B cell (primary cell): Measurements from ENCODE around the gene SLC6A16. TPM values are rescaled to one million over a fixed set of nuclear protein-coding genes. Genes with fewer than 3 reads are reported as not detected.

Source experiments
- ATAC-seq: fragments of 200-7000 bp; cut with Tn5 transposase; one replicate; pipeline ENCODE4 v1.10.0; 2021; ENCODE audit warnings: low read depth, mild to moderate bottlenecking, moderate number of reproducible peaks, moderate library complexity
- CTCF ChIA-PET: fragments of 350-600 bp; sonication (Branson Sonifier 250); formaldehyde crosslinking; loops from one replicate; lab custom pipeline; 2021; ENCODE audit warnings: antibody characterized with exemption, inconsistent platforms; lab: Charles Lee
- POLR2A ChIA-PET: fragments of 350-600 bp; sonication (Branson Sonifier 250); formaldehyde crosslinking; loops from one replicate; lab custom pipeline; 2021; ENCODE audit warnings: antibody characterized with exemption; lab: Charles Lee
- DNase-seq: peaks from one replicate; pipeline ENCODE4 v3.0.0; 2013
- H2AFZ ChIP-seq: 2 replicates; pipeline ENCODE4 v1.6.1; 2012; ENCODE audit warnings: mild to moderate bottlenecking, low read depth, low read length; ENCODE audit not compliant: insufficient read depth, poor library complexity, severe bottlenecking
- H3K27ac ChIP-seq, 2 donors: 1 replicate in 1 of 2; 2 replicates in 1 of 2; pipeline ENCODE4 v1.5.1; 2012 to 2013; ENCODE audit warnings: low read length in 2 of 2, mild to moderate bottlenecking in 2 of 2, moderate library complexity in 1 of 2
- H3K27me3 ChIP-seq, 4 experiments: fragments of 200-600 bp in 1 of 4; sonication (generic) in 1 of 4; replicated peaks in 1 of 4; 1 replicate in 2 of 4; 2 replicates in 2 of 4; pipeline versions ENCODE4 v1.6.1 to v1.7.0; 2013 to 2016; ENCODE audit warnings: low read length in 3 of 4, mild to moderate bottlenecking in 2 of 4, mixed read lengths in 1 of 4, moderate library complexity in 1 of 4; ENCODE audit not compliant: insufficient read depth in 4 of 4, control insufficient read depth in 3 of 4; ENCODE audit errors: control extremely low read depth in 1 of 4
- H3K36me3 ChIP-seq, 2 experiments: replicated peaks in 1 of 2; 1 replicate in 1 of 2; 2 replicates in 1 of 2; pipeline versions ENCODE4 v1.6.1 to v1.7.1; 2013; ENCODE audit warnings: low read length in 1 of 2; ENCODE audit not compliant: insufficient read depth in 2 of 2, control insufficient read depth in 1 of 2; ENCODE audit errors: control extremely low read depth in 1 of 2, extremely low read depth in 1 of 2
- H3K4me1 ChIP-seq, 2 donors: fragments of 200-600 bp in 1 of 2; sonication (generic) in 1 of 2; 1 replicate in 1 of 2; 2 replicates in 1 of 2; pipeline versions ENCODE4 v1.5.1 to v1.6.1; 2013 to 2017; ENCODE audit warnings: low read length in 2 of 2; ENCODE audit not compliant: control insufficient read depth in 2 of 2, insufficient read depth in 2 of 2
- H3K4me2 ChIP-seq: replicated peaks from 2 replicates; pipeline ENCODE3; 2012; ENCODE audit warnings: mild to moderate bottlenecking, low read depth, low read length; ENCODE audit not compliant: poor library complexity, severe bottlenecking
- H3K4me3 ChIP-seq, 5 experiments: fragments of 200-600 bp in 1 of 5; sonication (generic) in 1 of 5; 1 replicate in 3 of 5; 2 replicates in 2 of 5; pipeline versions ENCODE4 v1.5.1 to v1.7.0; 2011 to 2016; ENCODE audit warnings: low read length in 4 of 5, mild to moderate bottlenecking in 4 of 5, low read depth in 2 of 5, control low read depth in 1 of 5, moderate library complexity in 1 of 5; ENCODE audit not compliant: insufficient read depth in 1 of 5; ENCODE audit errors: control extremely low read depth in 1 of 5, extremely low read depth in 1 of 5
- H3K79me2 ChIP-seq: fragments of 200-600 bp; sonication (generic); one replicate; pipeline ENCODE4 v1.6.0; 2016; ENCODE audit warnings: low read length; ENCODE audit not compliant: control insufficient read depth, insufficient read depth
- H3K9ac ChIP-seq: fragments of 200-600 bp; sonication (generic); 2 replicates; pipeline ENCODE4 v1.6.1; 2017; ENCODE audit warnings: mild to moderate bottlenecking, low read length, moderate library complexity
- H3K9me3 ChIP-seq, 3 donors: one replicate each; pipeline versions ENCODE4 v1.6.1 to v1.7.1; 2013; ENCODE audit warnings: low read length in 2 of 3; ENCODE audit not compliant: control insufficient read depth in 2 of 3, insufficient read depth in 1 of 3; ENCODE audit errors: control extremely low read depth in 1 of 3
- H4K20me1 ChIP-seq: 2 replicates; pipeline ENCODE4 v1.6.0; 2012; ENCODE audit warnings: mild to moderate bottlenecking, low read length; ENCODE audit not compliant: insufficient read depth, control insufficient read depth, poor library complexity, severe bottlenecking
- H3K27ac Mint-ChIP-seq: one replicate; pipeline ENCODE4 v1.8.0; 2021; ENCODE audit warnings: mixed read lengths
- H3K27me3 Mint-ChIP-seq: one replicate; pipeline ENCODE4 v1.8.0; 2021; ENCODE audit warnings: mixed read lengths
- H3K4me1 Mint-ChIP-seq: one replicate; pipeline ENCODE4 v1.8.0; 2021; ENCODE audit warnings: mixed read lengths
- H3K4me3 Mint-ChIP-seq: one replicate; pipeline ENCODE4 v1.8.0; 2021; ENCODE audit warnings: mixed read lengths
- H3K9me3 Mint-ChIP-seq: one replicate; pipeline ENCODE4 v1.8.0; 2022; ENCODE audit warnings: mixed read lengths; ENCODE audit not compliant: insufficient read depth
- EZH2 ChIP-seq: IDR thresholded peaks from 2 replicates; pipeline ENCODE4 v1.6.1; 2012; ENCODE audit warnings: borderline replicate concordance, low read depth, mild to moderate bottlenecking, moderate library complexity, low read length; ENCODE audit not compliant: insufficient read depth, poor library complexity, severe bottlenecking
- WGBS: methylation state at CpG from one replicate; pipeline ENCODE4 v1.1.5; 2013; ENCODE audit warnings: missing lambda C conversion rate; ENCODE audit not compliant: insufficient coverage; 5-methylcytosine and 5-hydroxymethylcytosine counted together
- intact Hi-C: fragments of 100-400 bp; cut with micrococcal nuclease; formaldehyde crosslinking; loops from one replicate; pipeline ENCODE4 v1.10.0; 2022
- polyA plus RNA-seq: library from polyadenylated mRNA; depleted of rRNA; stranded (reverse); fragments of >200 nt; gene quantifications from 2 replicates; pipeline ENCODE4 v1.2.3, GENCODE V29; 2012
- total RNA-seq, 2 donors: library from RNA; stranded (reverse); fragments of 120-200 nt in 1 of 2; gene quantifications; 1 replicate in 1 of 2; 2 replicates in 1 of 2; pipeline versions ENCODE4 v1.2.3 to v1.2.4, GENCODE V29; 2013 to 2022
- TF ChIP-seq, protein P1 (sequence below): fragments of 200-600 bp; IDR thresholded peaks from one replicate; pipeline ENCODE4 v1.8.0; 2022; ENCODE audit warnings: antibody characterized with exemption, mild to moderate bottlenecking

The SLC6A16 gene
- total and polyA plus RNA-seq, 2 donors (not counting 1 experiment from before 2014, with no cell fraction given): 22.3 to 68.4 TPM

GRCh38 chr19:49327878-49328544 lies 3.0 kb upstream of the SLC6A16 start:
- ATAC-seq (peak; percentile 15), DNase-seq (peak; percentile 69)
- peak overlapping the region; percentile 47 for H3K9ac ChIP-seq
- peak overlapping the region; percentile 69 to 93 for H3K27ac ChIP-seq
- intact Hi-C loops: loop anchor here (5.0 kb wide), 1 partner anchor 34 kb away; the partner anchor contains the start of genes DKKL1 and TEAD2
- H3K79me2 ChIP-seq: peaks cover 56% of the 10 kb centered on the region
- no CpG with 5 or more reads among the region's 2 CpGs for WGBS
- peaks cover under 1 to 21% (median 2%) of the 10 kb centered on the region in 3 donors for H3K9me3 ChIP-seq
- Mint-ChIP-seq H3K4me3 (peak overlapping the region; percentile 75), H3K4me1 (peaks cover 83% of the 10 kb centered on the region), H3K27me3 (no peaks in the 10 kb centered on the region), H3K9me3 (no peaks in the 10 kb centered on the region), H3K27ac (peak overlapping the region; percentile 99)
- H3K4me2 ChIP-seq: peak overlapping the region; percentile 66
- H3K27me3 ChIP-seq: no peaks in the 10 kb centered on the region
- peak overlapping the region in 2 of 5 experiments; percentile 21 to 41 for H3K4me3 ChIP-seq
- TF ChIP-seq, protein P1, sequence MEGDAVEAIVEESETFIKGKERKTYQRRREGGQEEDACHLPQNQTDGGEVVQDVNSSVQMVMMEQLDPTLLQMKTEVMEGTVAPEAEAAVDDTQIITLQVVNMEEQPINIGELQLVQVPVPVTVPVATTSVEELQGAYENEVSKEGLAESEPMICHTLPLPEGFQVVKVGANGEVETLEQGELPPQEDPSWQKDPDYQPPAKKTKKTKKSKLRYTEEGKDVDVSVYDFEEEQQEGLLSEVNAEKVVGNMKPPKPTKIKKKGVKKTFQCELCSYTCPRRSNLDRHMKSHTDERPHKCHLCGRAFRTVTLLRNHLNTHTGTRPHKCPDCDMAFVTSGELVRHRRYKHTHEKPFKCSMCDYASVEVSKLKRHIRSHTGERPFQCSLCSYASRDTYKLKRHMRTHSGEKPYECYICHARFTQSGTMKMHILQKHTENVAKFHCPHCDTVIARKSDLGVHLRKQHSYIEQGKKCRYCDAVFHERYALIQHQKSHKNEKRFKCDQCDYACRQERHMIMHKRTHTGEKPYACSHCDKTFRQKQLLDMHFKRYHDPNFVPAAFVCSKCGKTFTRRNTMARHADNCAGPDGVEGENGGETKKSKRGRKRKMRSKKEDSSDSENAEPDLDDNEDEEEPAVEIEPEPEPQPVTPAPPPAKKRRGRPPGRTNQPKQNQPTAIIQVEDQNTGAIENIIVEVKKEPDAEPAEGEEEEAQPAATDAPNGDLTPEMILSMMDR: peak; percentile 72
- no peak for TF ChIP-seq EZH2
- H2AFZ ChIP-seq: peak overlapping the region; percentile 34
- peaks cover 0 to 9% of the 10 kb centered on the region in 2 experiments for H3K36me3 ChIP-seq
- ChIA-PET POLR2A (interaction anchor here (0.6 to 4.6 kb wide), 5 partner anchors 10 to 115 kb away, joined by 3 to 72 read pairs (median 3); no protein-coding TSS in a partner anchor), CTCF (interaction anchor here (0.7 to 7.7 kb wide), 9 partner anchors 9 to 63 kb away, joined by 3 to 51 read pairs (median 7); no protein-coding TSS in a partner anchor)
- no peaks in the 10 kb centered on the region for H4K20me1 ChIP-seq
- H3K4me1 ChIP-seq: peaks cover 92 to 94% of the 10 kb centered on the region in 2 donors
